ENCODE measurements around the gene SCGB1A1.

DNA sequence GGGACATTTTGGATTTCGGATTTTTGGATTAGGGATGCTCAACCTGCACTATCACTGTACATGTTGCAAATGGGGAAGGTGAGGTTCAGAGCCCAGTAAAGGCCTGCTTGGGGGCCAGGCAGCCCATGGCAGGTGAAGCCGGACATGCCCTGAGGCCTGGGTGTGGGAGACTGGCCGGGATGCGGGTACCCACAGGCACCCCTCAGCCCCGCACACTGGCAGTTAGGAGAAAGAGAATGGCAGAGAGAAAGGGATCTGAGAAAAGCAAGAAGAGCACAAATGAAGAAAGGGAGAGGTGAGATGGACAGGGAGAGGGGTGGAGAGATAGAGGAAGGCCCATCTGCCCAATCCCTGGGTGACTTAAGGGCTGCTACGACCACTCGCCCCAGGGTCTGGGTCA lies 52.8 kb downstream of the SCGB1A1 start:
- TF ChIP-seq EZH2 (IDR thresholded peaks at IDR 0.05; ENCODE audit: borderline replicate concordance, insufficient read depth, low read length, poor library complexity, severe bottlenecking) (no peak), RAD21 (conservative IDR thresholded peaks at IDR 0.05) (no peak), REST (IDR thresholded peaks at IDR 0.05; ENCODE audit: borderline replicate concordance) (no peak), POLR2AphosphoS5 (IDR thresholded peaks at IDR 0.05) (no peak), SMC3 (conservative IDR thresholded peaks at IDR 0.05; ENCODE audit: poor library complexity) (no peak), TAF1 (IDR thresholded peaks at IDR 0.05; ENCODE audit: low read depth) (no peak), MXI1 (conservative IDR thresholded peaks at IDR 0.05; ENCODE audit: poor library complexity, severe bottlenecking) (no peak)
- TF ChIP-seq, protein P1, sequence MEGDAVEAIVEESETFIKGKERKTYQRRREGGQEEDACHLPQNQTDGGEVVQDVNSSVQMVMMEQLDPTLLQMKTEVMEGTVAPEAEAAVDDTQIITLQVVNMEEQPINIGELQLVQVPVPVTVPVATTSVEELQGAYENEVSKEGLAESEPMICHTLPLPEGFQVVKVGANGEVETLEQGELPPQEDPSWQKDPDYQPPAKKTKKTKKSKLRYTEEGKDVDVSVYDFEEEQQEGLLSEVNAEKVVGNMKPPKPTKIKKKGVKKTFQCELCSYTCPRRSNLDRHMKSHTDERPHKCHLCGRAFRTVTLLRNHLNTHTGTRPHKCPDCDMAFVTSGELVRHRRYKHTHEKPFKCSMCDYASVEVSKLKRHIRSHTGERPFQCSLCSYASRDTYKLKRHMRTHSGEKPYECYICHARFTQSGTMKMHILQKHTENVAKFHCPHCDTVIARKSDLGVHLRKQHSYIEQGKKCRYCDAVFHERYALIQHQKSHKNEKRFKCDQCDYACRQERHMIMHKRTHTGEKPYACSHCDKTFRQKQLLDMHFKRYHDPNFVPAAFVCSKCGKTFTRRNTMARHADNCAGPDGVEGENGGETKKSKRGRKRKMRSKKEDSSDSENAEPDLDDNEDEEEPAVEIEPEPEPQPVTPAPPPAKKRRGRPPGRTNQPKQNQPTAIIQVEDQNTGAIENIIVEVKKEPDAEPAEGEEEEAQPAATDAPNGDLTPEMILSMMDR (IDR thresholded peaks at IDR 0.05; ENCODE audit: poor library complexity, severe bottlenecking): no peak

Measured in neural cell (in vitro differentiated cells).